HEK293 (cell line): ENCODE results near the gene MRPL19.

Source experiments
- CTCF ChIA-PET: fragments of 350-600 bp; formaldehyde crosslinking; extraction: SDS; loops from one replicate; lab custom pipeline; 2021; ENCODE audit warnings: antibody characterized with exemption; lab: Yijun Ruan, JAX
- POLR2A ChIA-PET: fragments of 300-600 bp; formaldehyde crosslinking; extraction: SDS; loops from one replicate; lab custom pipeline; 2020; ENCODE audit warnings: antibody characterized with exemption, inconsistent platforms; lab: Yijun Ruan, JAX
- H3K27ac ChIP-seq: fragments of 200-500 bp; sonication (Bioruptor generic); 2 replicates; pipeline ENCODE4 v1.5.1; 2014; ENCODE audit warnings: low read depth, low read length, control low read depth, inconsistent platforms; ENCODE audit errors: extremely low read depth
- H3K36me3 ChIP-seq, 2 experiments: fragments of 200-500 bp in 1 of 2; sonication (Bioruptor generic) in 1 of 2; 1 replicate in 1 of 2; 2 replicates in 1 of 2; pipeline ENCODE4 v1.5.1; 2014 to 2017; ENCODE audit warnings: inconsistent platforms in 2 of 2, low read length in 2 of 2; ENCODE audit not compliant: control insufficient read depth in 2 of 2, insufficient read depth in 1 of 2
- H3K4me1 ChIP-seq: fragments of 200-500 bp; sonication (Bioruptor generic); 2 replicates; pipeline ENCODE4 v1.5.1; 2014; ENCODE audit warnings: mild to moderate bottlenecking, low read length, inconsistent platforms; ENCODE audit not compliant: control insufficient read depth, insufficient read depth
- H3K4me3 ChIP-seq: 2 replicates; pipeline ENCODE4 v1.5.1; 2011; ENCODE audit warnings: low read depth, mild to moderate bottlenecking, control low read depth, low read length, moderate library complexity
- H3K9me3 ChIP-seq: fragments of 200-500 bp; sonication (Bioruptor generic); 2 replicates; pipeline ENCODE4 v1.5.1; 2014; ENCODE audit warnings: low read depth, low read length, inconsistent platforms; ENCODE audit not compliant: control insufficient read depth, insufficient read depth
- KLF8 ChIP-seq: fragments of 450-650 bp; formaldehyde crosslinking; IDR thresholded peaks from 2 replicates; pipeline ENCODE4 v1.5.1; 2016; ENCODE audit warnings: missing biosample characterization, missing genetic modification characterization
- PRDM1 ChIP-seq: fragments of 450-650 bp; formaldehyde crosslinking; IDR thresholded peaks from 2 replicates; pipeline ENCODE4; 2016; ENCODE audit warnings: missing biosample characterization, missing genetic modification characterization
- SP2 ChIP-seq: fragments of 450-650 bp; formaldehyde crosslinking; IDR thresholded peaks from 2 replicates; pipeline ENCODE4 v1.5.1; 2016; ENCODE audit warnings: missing biosample characterization, missing genetic modification characterization
- TCF7L2 ChIP-seq: IDR thresholded peaks from 2 replicates; pipeline ENCODE4 v1.6.1; 2011; ENCODE audit warnings: low read depth, mild to moderate bottlenecking, inconsistent platforms, low read length, moderate library complexity, borderline replicate concordance
- TSHZ1 ChIP-seq: fragments of 450-650 bp; formaldehyde crosslinking; IDR thresholded peaks from 2 replicates; pipeline ENCODE4 v1.5.1; 2016; ENCODE audit warnings: missing biosample characterization, missing genetic modification characterization, borderline replicate concordance
- ZBTB26 ChIP-seq: fragments of 450-650 bp; formaldehyde crosslinking; optimal IDR thresholded peaks from 2 replicates; pipeline ENCODE3; 2016; ENCODE audit warnings: missing biosample characterization, mild to moderate bottlenecking, missing genetic modification characterization
- ZBTB7A ChIP-seq: fragments of 450-650 bp; formaldehyde crosslinking; IDR thresholded peaks from 2 replicates; pipeline ENCODE4 v1.5.1; 2016; ENCODE audit warnings: low read depth, missing biosample characterization, missing genetic modification characterization
- ZNF140 ChIP-seq: fragments of 450-650 bp; formaldehyde crosslinking; IDR thresholded peaks from 2 replicates; pipeline ENCODE4 v1.5.1; 2016; ENCODE audit warnings: missing biosample characterization, missing genetic modification characterization
- ZNF146 ChIP-seq: fragments of 450-650 bp; formaldehyde crosslinking; IDR thresholded peaks from 2 replicates; pipeline ENCODE4 v1.5.1; 2016; ENCODE audit warnings: missing biosample characterization, missing genetic modification characterization
- ZNF214 ChIP-seq: fragments of 450-650 bp; formaldehyde crosslinking; IDR thresholded peaks from 2 replicates; pipeline ENCODE4 v1.5.1; 2017; ENCODE audit warnings: missing biosample characterization, mild to moderate bottlenecking, missing genetic modification characterization, borderline replicate concordance
- ZNF302 ChIP-seq: fragments of 450-650 bp; formaldehyde crosslinking; IDR thresholded peaks from 2 replicates; pipeline ENCODE4 v1.5.1; 2016; ENCODE audit warnings: missing biosample characterization, missing genetic modification characterization, low read depth
- ZNF426 ChIP-seq: fragments of 450-650 bp; formaldehyde crosslinking; IDR thresholded peaks from 2 replicates; pipeline ENCODE4 v1.5.1; 2017; ENCODE audit warnings: missing biosample characterization, missing genetic modification characterization, mild to moderate bottlenecking, inconsistent platforms, moderate library complexity
- ZNF510 ChIP-seq: fragments of 450-650 bp; formaldehyde crosslinking; IDR thresholded peaks from 2 replicates; pipeline ENCODE4 v1.5.1; 2018; ENCODE audit warnings: mild to moderate bottlenecking, missing genetic modification characterization, missing biosample characterization; ENCODE audit not compliant: insufficient replicate concordance
- ZNF549 ChIP-seq: fragments of 450-650 bp; IDR thresholded peaks from 2 replicates; pipeline ENCODE4 v1.5.1; 2018; ENCODE audit warnings: missing biosample characterization, missing genetic modification characterization, mild to moderate bottlenecking, inconsistent platforms, moderate library complexity
- ZNF585B ChIP-seq: fragments of 450-650 bp; formaldehyde crosslinking; IDR thresholded peaks from 2 replicates; pipeline ENCODE4 v1.5.1; 2016; ENCODE audit warnings: missing biosample characterization, missing genetic modification characterization
- ZNF654 ChIP-seq: fragments of 450-650 bp; formaldehyde crosslinking; IDR thresholded peaks from 2 replicates; pipeline ENCODE4 v1.5.1; 2016; ENCODE audit warnings: low read depth, missing biosample characterization, missing genetic modification characterization
- ZNF670 ChIP-seq: fragments of 450-650 bp; formaldehyde crosslinking; IDR thresholded peaks from 2 replicates; pipeline ENCODE4 v1.5.1; 2016; ENCODE audit warnings: missing biosample characterization, missing genetic modification characterization, low read depth
- ZNF843 ChIP-seq: fragments of 450-650 bp; formaldehyde crosslinking; IDR thresholded peaks from 2 replicates; pipeline ENCODE4 v1.5.1; 2016; ENCODE audit warnings: missing biosample characterization, missing genetic modification characterization
- TF ChIP-seq, protein P1 (sequence below): sonication (generic); formaldehyde crosslinking; IDR thresholded peaks from 2 replicates; pipeline ENCODE4 v1.8.1; 2022; ENCODE audit warnings: mild to moderate bottlenecking, moderate library complexity, missing genetic modification reagents
- TF ChIP-seq, protein P2 (sequence below): fragments of 450-650 bp; formaldehyde crosslinking; IDR thresholded peaks from 2 replicates; pipeline ENCODE4 v1.5.1; 2016; ENCODE audit warnings: missing biosample characterization, missing genetic modification characterization
- TF ChIP-seq, protein P3 (sequence below): fragments of 450-650 bp; formaldehyde crosslinking; IDR thresholded peaks from 2 replicates; pipeline ENCODE4 v1.5.0; 2017; ENCODE audit warnings: missing biosample characterization, missing genetic modification characterization, borderline replicate concordance

The MRPL19 gene

GRCh38 chr2:75728614-75729419 lies 82.2 kb downstream of the MRPL19 start:
- ChIA-PET POLR2A (interaction anchor here (0.7 kb wide), 1 partner anchor 18 kb away, joined by 4 read pairs; the partner anchor contains the start of gene GCFC2), CTCF (interaction anchor here (0.6 to 2.4 kb wide), 5 partner anchors 9 to 960 kb away, joined by 3 to 10 read pairs (median 5); no protein-coding TSS in a partner anchor)
- TF ChIP-seq PRDM1 (tag by site-specific recombination) (peak; percentile 87), ZBTB7A (tag by site-specific recombination) (no peak), ZBTB26 (no peak), ZNF510 (tag by site-specific recombination) (no peak), ZNF426 (tag by site-specific recombination) (no peak), ZNF670 (tag by site-specific recombination) (no peak), ZNF302 (tag by site-specific recombination) (no peak)
- TF ChIP-seq, protein P1, sequence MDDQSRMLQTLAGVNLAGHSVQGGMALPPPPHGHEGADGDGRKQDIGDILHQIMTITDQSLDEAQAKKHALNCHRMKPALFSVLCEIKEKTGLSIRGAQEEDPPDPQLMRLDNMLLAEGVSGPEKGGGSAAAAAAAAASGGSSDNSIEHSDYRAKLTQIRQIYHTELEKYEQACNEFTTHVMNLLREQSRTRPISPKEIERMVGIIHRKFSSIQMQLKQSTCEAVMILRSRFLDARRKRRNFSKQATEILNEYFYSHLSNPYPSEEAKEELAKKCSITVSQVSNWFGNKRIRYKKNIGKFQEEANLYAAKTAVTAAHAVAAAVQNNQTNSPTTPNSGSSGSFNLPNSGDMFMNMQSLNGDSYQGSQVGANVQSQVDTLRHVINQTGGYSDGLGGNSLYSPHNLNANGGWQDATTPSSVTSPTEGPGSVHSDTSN (CRISPR knock-in tag) = no peak
- Histone ChIP-seq H3K27ac (no peak overlapping the region), H3K36me3 (no peaks in the 10 kb centered on the region), H3K4me3 (no peak overlapping the region), H3K9me3 (no peaks in the 10 kb centered on the region), H3K4me1 (no peaks in the 10 kb centered on the region)

GRCh38 chr2:75729861-75730260 lies 83.3 kb downstream of the MRPL19 start:
- Histone ChIP-seq H3K36me3 (no peaks in the 10 kb centered on the region), H3K4me3 (no peak overlapping the region), H3K4me1 (no peaks in the 10 kb centered on the region), H3K27ac (no peak overlapping the region), H3K9me3 (no peaks in the 10 kb centered on the region)
- CTCF ChIA-PET = interaction anchor here (0.7 to 2.4 kb wide), 5 partner anchors 10 to 871 kb away, joined by 3 to 10 read pairs (median 5); no protein-coding TSS in a partner anchor
- POLR2A ChIA-PET = no interaction called here
- TF ChIP-seq ZNF214 (tag by site-specific recombination) (no peak), ZNF585B (tag by site-specific recombination) (no peak), ZNF146 (tag by site-specific recombination) (no peak), ZNF549 (tag by site-specific recombination) (no peak), ZNF140 (tag by site-specific recombination) (no peak), SP2 (no peak), ZNF654 (peak; percentile 44), KLF8 (tag by site-specific recombination) (no peak), ZNF843 (tag by site-specific recombination) (no peak), TCF7L2 (no peak), TSHZ1 (tag by site-specific recombination) (no peak)
- TF ChIP-seq, protein P2, sequence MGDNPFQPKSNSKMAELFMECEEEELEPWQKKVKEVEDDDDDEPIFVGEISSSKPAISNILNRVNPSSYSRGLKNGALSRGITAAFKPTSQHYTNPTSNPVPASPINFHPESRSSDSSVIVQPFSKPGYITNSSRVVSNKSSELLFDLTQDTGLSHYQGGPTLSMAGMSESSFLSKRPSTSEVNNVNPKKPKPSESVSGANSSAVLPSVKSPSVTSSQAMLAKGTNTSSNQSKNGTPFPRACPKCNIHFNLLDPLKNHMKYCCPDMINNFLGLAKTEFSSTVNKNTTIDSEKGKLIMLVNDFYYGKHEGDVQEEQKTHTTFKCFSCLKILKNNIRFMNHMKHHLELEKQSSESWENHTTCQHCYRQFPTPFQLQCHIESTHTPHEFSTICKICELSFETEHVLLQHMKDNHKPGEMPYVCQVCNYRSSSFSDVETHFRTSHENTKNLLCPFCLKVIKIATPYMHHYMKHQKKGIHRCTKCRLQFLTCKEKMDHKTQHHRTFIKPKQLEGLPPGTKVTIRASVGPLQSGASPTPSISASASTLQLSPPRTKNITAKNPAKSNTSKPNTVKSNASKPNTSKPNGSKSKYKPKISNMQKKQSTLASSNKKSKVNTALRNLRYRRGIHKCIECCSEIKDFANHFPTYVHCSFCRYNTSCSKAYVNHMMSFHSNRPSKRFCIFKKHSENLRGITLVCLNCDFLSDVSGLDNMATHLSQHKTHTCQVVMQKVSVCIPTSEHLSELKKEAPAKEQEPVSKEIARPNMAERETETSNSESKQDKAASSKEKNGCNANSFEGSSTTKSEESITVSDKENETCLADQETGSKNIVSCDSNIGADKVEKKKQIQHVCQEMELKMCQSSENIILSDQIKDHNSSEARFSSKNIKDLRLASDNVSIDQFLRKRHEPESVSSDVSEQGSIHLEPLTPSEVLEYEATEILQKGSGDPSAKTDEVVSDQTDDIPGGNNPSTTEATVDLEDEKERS (tag by site-specific recombination) = no peak
- TF ChIP-seq, protein P3, sequence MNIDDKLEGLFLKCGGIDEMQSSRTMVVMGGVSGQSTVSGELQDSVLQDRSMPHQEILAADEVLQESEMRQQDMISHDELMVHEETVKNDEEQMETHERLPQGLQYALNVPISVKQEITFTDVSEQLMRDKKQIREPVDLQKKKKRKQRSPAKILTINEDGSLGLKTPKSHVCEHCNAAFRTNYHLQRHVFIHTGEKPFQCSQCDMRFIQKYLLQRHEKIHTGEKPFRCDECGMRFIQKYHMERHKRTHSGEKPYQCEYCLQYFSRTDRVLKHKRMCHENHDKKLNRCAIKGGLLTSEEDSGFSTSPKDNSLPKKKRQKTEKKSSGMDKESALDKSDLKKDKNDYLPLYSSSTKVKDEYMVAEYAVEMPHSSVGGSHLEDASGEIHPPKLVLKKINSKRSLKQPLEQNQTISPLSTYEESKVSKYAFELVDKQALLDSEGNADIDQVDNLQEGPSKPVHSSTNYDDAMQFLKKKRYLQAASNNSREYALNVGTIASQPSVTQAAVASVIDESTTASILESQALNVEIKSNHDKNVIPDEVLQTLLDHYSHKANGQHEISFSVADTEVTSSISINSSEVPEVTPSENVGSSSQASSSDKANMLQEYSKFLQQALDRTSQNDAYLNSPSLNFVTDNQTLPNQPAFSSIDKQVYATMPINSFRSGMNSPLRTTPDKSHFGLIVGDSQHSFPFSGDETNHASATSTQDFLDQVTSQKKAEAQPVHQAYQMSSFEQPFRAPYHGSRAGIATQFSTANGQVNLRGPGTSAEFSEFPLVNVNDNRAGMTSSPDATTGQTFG (tag by site-specific recombination) = no peak
